Effector memory CD8-positive, alpha-beta T cell (primary cell): ENCODE results near the gene ZNF652.
"Not testable (repeated sequence)": the region's sequence is repeated elsewhere in the genome, so short reads cannot be mapped to it uniquely, and the experiment has no call there.

ENCODE experiments used
- ATAC-seq: fragments of 150-1000 bp; cut with Tn5 transposase; replicated peaks from 2 replicates; pipeline ENCODE4 v1.10.0; 2021; ENCODE audit warnings: mild to moderate bottlenecking, moderate library complexity
- DNase-seq, 3 experiments: peaks; one replicate each; pipeline ENCODE4 v3.0.0; 2021
- H3K27ac Mint-ChIP-seq, 2 donors: one replicate each; pipeline ENCODE4 v1.8.0; 2022; ENCODE audit warnings: mild to moderate bottlenecking in 2 of 2, mixed read lengths in 2 of 2, moderate library complexity in 2 of 2
- H3K27me3 Mint-ChIP-seq, 2 donors: one replicate each; pipeline ENCODE4 v1.8.0; 2022; ENCODE audit warnings: mixed read lengths in 2 of 2
- H3K36me3 Mint-ChIP-seq: one replicate; pipeline ENCODE4 v1.8.0; 2022; ENCODE audit warnings: mild to moderate bottlenecking, moderate library complexity, mixed read lengths; ENCODE audit not compliant: insufficient read depth
- H3K4me1 Mint-ChIP-seq, 2 donors: one replicate each; pipeline ENCODE4 v1.8.0; 2022; ENCODE audit warnings: low read depth in 2 of 2, mixed read lengths in 2 of 2
- H3K4me3 Mint-ChIP-seq, 2 donors: one replicate each; pipeline ENCODE4 v1.8.0; 2022; ENCODE audit warnings: mild to moderate bottlenecking in 2 of 2, mixed read lengths in 2 of 2, moderate library complexity in 2 of 2
- H3K9me3 Mint-ChIP-seq, 2 donors: one replicate each; pipeline ENCODE4 v1.8.0; 2022; ENCODE audit warnings: mixed read lengths in 2 of 2

ZNF652 gene

GRCh38 chr17:49379926-49380325, 17.9 kb upstream of the ZNF652 start:
- no peak for DNase-seq
- no peak overlapping the region for H3K27ac Mint-ChIP-seq
- no peak for ATAC-seq
- no peak overlapping the region for H3K4me3 Mint-ChIP-seq
- H3K4me1 Mint-ChIP-seq, result peaks cover 0 to 6% of the 10 kb centered on the region in 2 donors
- H3K9me3 Mint-ChIP-seq, result no peaks in the 10 kb centered on the region
- H3K36me3 Mint-ChIP-seq, result no peaks in the 10 kb centered on the region
- no peaks in the 10 kb centered on the region for H3K27me3 Mint-ChIP-seq

DNA sequence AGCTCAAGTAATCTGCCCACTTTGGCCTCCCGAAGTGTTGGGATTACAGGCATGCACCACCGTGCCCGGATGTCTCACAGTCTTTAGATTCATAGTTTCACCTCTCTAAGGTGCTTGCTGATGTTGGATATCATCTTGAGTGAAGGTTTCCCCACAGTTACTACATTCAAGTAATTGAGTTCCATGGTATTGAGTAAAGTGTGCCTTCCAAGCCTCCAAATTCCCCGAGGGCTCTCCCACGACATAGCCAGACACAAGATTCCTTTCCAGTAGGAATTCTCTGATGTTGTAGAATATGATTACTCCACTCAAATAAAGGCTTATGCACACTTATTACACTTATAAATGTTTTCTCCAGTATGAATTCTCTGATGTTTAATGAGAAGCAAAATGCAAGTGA, 16.3 kb upstream of the ZNF652 start:
- H3K4me3 Mint-ChIP-seq, result no peak overlapping the region
- no peak for ATAC-seq
- no peaks in the 10 kb centered on the region for H3K27me3 Mint-ChIP-seq
- H3K36me3 Mint-ChIP-seq, result no peaks in the 10 kb centered on the region
- H3K4me1 Mint-ChIP-seq, result peaks cover 0 to 3% of the 10 kb centered on the region in 2 donors
- H3K9me3 Mint-ChIP-seq, result no peaks in the 10 kb centered on the region
- DNase-seq, result no peak
- H3K27ac Mint-ChIP-seq, result no peak overlapping the region

DNA sequence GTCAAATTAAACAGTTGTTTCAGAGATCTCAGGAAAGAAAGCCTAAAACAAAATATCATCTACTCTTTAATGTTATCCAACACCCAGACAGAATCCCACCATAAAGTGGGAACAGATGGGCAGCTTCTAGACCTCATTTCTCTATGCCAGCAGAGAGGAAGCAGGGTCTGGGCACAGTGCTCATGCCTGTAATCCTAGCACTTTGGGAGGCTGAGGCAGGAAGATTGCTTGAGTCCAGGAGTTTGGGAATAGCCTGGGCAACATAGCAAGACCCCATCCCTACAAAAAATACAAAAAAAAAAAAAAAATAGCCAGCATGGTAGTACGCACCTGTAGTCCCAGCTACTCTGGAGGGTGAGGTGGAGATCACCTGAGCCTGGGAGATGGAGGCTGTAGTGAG, 13.5 kb upstream of the ZNF652 start:
- H3K27ac Mint-ChIP-seq, result no peak overlapping the region
- H3K9me3 Mint-ChIP-seq, result no peaks in the 10 kb centered on the region
- peaks cover 0 to 3% of the 10 kb centered on the region in 2 donors for H3K4me1 Mint-ChIP-seq
- DNase-seq, result no peak
- H3K27me3 Mint-ChIP-seq, result no peaks in the 10 kb centered on the region
- no peak for ATAC-seq
- H3K36me3 Mint-ChIP-seq, result no peaks in the 10 kb centered on the region
- H3K4me3 Mint-ChIP-seq, result no peak overlapping the region

GRCh38 chr17:49373115-49373514, 11.1 kb upstream of the ZNF652 start:
- Mint-ChIP-seq H3K27me3 (no peaks in the 10 kb centered on the region), H3K36me3 (no peaks in the 10 kb centered on the region), H3K9me3 (no peaks in the 10 kb centered on the region), H3K27ac (no peak overlapping the region), H3K4me1 (peaks cover 3 to 4% of the 10 kb centered on the region in 2 donors), H3K4me3 (no peak overlapping the region)
- DNase-seq (no peak), ATAC-seq (no peak)

DNA sequence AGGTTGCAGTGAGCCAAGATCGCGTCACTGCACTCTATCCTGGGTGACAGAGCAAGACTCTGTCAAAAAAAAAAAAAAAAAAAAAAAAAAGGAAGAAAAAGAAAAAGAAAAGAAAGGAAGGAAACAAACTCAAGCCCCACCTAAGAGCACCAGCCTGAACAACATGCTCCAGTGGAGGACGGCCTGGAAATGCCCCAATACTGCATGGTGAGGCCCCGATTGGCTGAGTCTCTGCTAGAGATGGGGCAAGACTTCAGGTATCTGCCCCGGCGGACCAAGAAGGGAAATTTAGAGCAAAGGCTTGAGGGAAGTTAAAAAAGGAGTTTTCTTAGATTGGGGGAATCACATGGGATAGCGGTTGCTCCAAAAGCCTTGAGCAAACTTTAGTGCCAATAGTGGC, 10.4 kb upstream of the ZNF652 start:
- H3K36me3 Mint-ChIP-seq, result no peaks in the 10 kb centered on the region
- DNase-seq (no peak), ATAC-seq (no peak)
- no peak overlapping the region for H3K27ac Mint-ChIP-seq
- no peak overlapping the region for H3K4me3 Mint-ChIP-seq
- peaks cover 3 to 8% of the 10 kb centered on the region in 2 donors for H3K4me1 Mint-ChIP-seq
- no peaks in the 10 kb centered on the region for H3K9me3 Mint-ChIP-seq
- H3K27me3 Mint-ChIP-seq, result no peaks in the 10 kb centered on the region

- no peak overlapping the region for H3K27ac Mint-ChIP-seq
- no peaks in the 10 kb centered on the region for H3K36me3 Mint-ChIP-seq
- DNase-seq (no peak), ATAC-seq (no peak)
- no peaks in the 10 kb centered on the region for H3K9me3 Mint-ChIP-seq
- H3K4me1 Mint-ChIP-seq, result peaks cover 8 to 9% of the 10 kb centered on the region in 2 donors
- H3K4me3 Mint-ChIP-seq, result no peak overlapping the region
- no peaks in the 10 kb centered on the region for H3K27me3 Mint-ChIP-seq
These were observed 9.2 kb upstream of the ZNF652 start for GRCh38 chr17:49370971-49371834.

DNA sequence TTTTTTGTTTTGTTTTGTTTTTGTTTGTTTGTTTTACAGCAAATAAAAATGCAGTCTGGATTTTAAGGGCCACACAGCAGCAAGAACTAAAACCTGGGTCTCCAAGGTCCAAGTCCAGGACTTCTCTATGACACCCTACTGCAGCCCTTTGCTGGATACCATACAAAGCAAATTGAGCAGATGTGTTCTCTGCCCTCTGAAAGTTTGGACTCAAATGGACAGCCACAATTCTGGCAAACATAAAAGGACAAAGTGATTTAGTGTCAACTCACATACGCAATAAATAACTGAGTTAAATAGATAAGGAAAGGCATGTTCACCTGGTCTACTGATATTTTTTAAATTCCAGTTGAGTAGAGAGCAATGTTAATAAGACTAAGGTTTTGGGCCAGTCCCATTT, 7.7 kb upstream of the ZNF652 start:
- no peak overlapping the region for H3K27ac Mint-ChIP-seq

DNA sequence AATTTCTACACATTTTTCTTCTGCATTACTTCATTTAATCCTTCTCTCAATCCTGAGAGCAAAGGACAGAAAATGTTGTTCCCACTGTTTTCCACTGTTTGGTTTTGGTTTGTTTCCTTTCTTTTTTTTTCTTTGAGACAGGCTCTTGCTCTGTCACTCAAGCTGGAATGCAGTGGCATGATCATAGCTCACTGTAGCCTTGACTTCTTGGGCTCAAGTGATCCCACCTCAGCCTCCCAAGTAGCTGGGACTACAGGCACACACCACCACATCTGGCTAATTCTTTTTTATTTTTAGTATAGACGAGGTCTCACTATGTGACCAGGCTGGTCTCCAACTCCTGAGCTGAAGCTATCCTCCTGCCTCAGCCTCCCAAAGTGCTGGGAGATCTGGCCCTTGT, 7.0 kb upstream of the ZNF652 start:
- H3K27ac Mint-ChIP-seq, result no peak overlapping the region
- no peak for ATAC-seq
- no peaks in the 10 kb centered on the region for H3K27me3 Mint-ChIP-seq
- H3K4me1 Mint-ChIP-seq, result peaks cover 19 to 20% of the 10 kb centered on the region in 2 donors
- H3K4me3 Mint-ChIP-seq, result no peak overlapping the region
- no peaks in the 10 kb centered on the region for H3K9me3 Mint-ChIP-seq
- DNase-seq, result no peak
- peaks cover 4% of the 10 kb centered on the region for H3K36me3 Mint-ChIP-seq

More for the DNA sequence above, 7.7 kb upstream of the ZNF652 start:
- Mint-ChIP-seq H3K4me1 (peaks cover 19 to 20% of the 10 kb centered on the region in 2 donors), H3K9me3 (no peaks in the 10 kb centered on the region), H3K36me3 (peaks cover 3% of the 10 kb centered on the region), H3K27me3 (no peaks in the 10 kb centered on the region), H3K4me3 (no peak overlapping the region)
- ATAC-seq (no peak), DNase-seq (no peak)

DNA sequence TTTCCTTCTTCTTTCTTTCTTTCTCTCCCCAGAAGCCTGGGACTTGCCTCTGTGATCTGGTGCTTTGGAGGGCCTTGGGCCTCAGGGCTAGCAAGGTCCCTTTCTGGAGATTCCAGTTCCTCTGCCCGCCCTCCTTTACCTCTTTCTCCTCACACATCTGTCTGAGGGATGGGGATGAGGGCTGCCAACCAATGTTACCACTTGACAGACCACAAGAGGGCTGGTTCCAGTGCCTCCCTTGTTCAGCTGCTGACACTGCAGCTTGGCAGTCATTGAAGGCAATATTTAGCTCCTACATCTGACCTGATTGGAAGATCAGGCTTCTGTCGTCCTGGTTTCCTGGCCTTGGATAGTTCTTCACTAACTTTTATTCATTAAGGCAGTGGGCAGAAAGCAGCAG, 3.6 kb upstream of the ZNF652 start:
- DNase-seq (peak; percentile 38 to 42 (median 39)), ATAC-seq (peak; percentile 12)
- Mint-ChIP-seq H3K4me3 (peak overlapping the region; percentile 49 to 65), H3K9me3 (no peaks in the 10 kb centered on the region), H3K36me3 (peaks cover 22% of the 10 kb centered on the region), H3K4me1 (peaks cover 31 to 32% of the 10 kb centered on the region in 2 donors), H3K27me3 (no peaks in the 10 kb centered on the region), H3K27ac (peak overlapping the region in 1 of 2 donors; percentile 62)

GRCh38 chr17:49365126-49365525, 3.1 kb upstream of the ZNF652 start:
- Mint-ChIP-seq H3K36me3 (peaks cover 25% of the 10 kb centered on the region), H3K4me1 (peaks cover 37% of the 10 kb centered on the region in 2 donors)
- not testable (repeated sequence) for ATAC-seq, H3K27ac Mint-ChIP-seq, H3K9me3 Mint-ChIP-seq, H3K27me3 Mint-ChIP-seq, H3K4me3 Mint-ChIP-seq, DNase-seq

GRCh38 chr17:49364119-49364518, 2.1 kb upstream of the ZNF652 start:
- H3K27me3 Mint-ChIP-seq, result no peaks in the 10 kb centered on the region
- no peak for DNase-seq
- H3K9me3 Mint-ChIP-seq, result no peaks in the 10 kb centered on the region
- H3K4me3 Mint-ChIP-seq, result no peak overlapping the region
- ATAC-seq, result no peak
- peaks cover 25% of the 10 kb centered on the region for H3K36me3 Mint-ChIP-seq
- H3K4me1 Mint-ChIP-seq, result peaks cover 44 to 47% of the 10 kb centered on the region in 2 donors
- H3K27ac Mint-ChIP-seq, result no peak overlapping the region

GRCh38 chr17:49363251-49363650, 1.2 kb upstream of the ZNF652 start:
- H3K36me3 Mint-ChIP-seq, result peaks cover 25% of the 10 kb centered on the region
- H3K4me1 Mint-ChIP-seq, result peaks cover 49 to 53% of the 10 kb centered on the region in 2 donors
- ATAC-seq, result no peak
- H3K27ac Mint-ChIP-seq, result no peak overlapping the region
- H3K4me3 Mint-ChIP-seq, result peak overlapping the region; percentile 81 to 84
- no peak for DNase-seq
- no peaks in the 10 kb centered on the region for H3K9me3 Mint-ChIP-seq
- no peaks in the 10 kb centered on the region for H3K27me3 Mint-ChIP-seq

DNA sequence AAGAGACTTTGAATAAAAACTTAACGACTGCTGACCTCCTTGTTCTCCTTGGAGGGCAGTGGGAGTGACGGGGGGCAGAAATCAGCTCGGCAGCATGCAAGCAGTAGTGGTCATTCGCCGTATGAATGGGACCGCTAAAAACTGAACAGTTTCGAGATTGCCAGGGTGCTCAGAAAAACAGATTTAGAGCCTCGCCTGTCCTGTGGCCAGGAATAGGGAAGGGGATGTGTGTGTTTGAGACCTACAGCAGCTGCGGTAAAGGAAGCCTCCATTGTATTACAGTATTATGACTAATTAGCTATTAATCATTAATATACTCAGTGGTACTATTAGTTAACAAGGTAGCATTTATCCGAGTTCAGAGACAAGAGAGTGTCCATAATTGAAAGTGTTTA, 670 bp upstream of the ZNF652 start:
- Mint-ChIP-seq H3K4me3 (peak overlapping the region; percentile 81 to 84), H3K27me3 (no peaks in the 10 kb centered on the region), H3K4me1 (peaks cover 52 to 58% of the 10 kb centered on the region in 2 donors), H3K9me3 (no peaks in the 10 kb centered on the region), H3K36me3 (peaks cover 25% of the 10 kb centered on the region), H3K27ac (peak overlapping the region; percentile 86 to 93)
- ATAC-seq (no peak), DNase-seq (no peak)
